NCI-H82 treated with DMSO at 0.1 percent for 48 hours (cell line): ENCODE measurements around the gene PEAK1.
"Not testable (repeated sequence)": the region's sequence is repeated elsewhere in the genome, so short reads cannot be mapped to it uniquely, and the experiment has no call there.

Source experiments
- DNase-seq: peaks from one replicate; lab custom pipeline; 2025; ENCODE audit not compliant: unreplicated experiment; lab: John Stamatoyannopoulos, UW

PEAK1 gene

DNA sequence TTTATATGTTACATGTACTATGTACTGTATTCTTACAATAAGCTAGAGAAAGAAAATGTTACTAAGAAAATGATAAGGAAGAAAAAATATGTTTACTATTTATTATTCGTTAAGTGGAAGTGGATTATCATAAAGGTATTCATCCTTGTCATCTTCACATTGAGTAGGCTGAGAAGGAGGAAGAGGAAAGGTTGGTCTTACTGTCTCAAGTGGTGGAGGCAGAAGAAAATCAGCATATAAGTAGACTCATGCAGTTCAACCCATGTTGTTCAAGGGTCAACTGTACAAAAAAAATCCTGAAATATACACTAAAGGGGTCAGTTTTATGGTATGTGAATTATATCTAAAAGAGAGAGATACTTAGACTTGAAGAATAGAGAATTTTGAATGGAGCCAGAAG, 6.5 kb upstream of the PEAK1 start:
- no peak for DNase-seq

DNA sequence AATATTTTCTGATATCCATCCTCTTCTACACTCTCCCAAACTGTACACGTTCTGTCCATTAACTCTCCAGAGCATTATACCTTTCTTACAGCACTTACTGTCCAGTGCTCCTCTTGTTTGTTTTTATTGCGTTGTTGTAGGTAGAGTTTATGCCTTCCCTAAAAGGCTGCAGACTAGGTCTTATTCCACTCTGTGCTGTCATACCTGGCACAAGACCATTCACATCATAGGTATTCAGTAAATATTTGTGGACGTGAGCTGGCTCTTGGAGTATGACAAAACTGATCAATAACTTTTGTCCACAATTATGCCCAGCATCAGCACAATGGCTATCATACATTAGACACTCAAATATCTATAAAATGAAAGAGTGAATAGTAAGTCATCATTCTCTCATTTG, 5.2 kb upstream of the PEAK1 start:
- DNase-seq = no peak

DNA sequence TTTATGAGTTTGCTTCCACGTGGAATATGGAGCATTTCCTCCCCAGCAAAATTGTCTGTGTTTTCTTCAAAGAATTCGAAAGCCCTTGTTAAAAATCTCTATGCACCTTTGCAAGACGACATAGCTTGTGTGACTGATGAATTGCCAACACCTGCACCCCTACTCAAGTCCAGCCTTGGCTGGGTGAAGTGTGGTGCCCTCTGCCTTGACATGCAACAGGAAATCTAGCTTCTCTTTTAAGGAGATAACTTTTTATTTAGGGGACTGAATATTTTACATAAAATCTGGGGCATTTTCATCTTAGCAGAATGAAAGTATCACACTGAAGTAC, 1.4 kb upstream of the PEAK1 start:
- no peak for DNase-seq

DNA sequence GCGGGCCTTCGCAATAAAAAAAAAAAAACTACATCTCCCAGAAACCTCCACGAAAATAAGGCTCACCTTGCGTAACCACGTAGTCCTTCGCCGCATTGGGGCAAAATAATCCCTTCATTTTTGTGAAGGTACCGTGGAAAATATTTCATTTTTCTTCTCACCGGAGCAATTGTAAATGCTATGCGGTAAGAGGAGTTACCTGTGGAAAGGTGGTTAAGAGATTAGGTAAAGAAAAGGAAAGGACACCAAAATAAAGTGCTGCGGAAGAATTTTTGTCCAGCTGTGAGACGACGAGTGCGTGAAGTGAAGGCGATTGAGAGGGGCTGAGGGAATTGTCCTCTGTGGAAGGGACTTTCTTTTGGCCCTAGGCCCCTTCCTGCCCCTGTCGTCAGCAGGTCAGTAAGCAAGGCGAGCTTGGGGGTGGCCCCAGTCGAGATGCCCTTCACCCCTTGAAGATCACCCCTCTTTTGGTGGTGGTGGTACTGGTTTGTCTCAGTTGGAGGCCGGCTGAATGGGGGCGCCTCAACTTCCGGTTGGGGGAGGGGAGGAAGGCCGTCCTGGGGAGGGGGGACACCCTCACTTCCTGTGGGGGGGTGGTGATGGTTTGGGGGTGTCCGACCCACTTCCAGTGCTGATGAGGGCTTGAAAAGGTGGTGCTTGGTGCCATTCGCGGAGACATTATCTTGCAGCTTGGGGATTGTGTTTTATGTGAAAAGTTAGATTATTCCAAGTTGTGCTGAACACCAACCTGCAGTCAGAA, 886 bp upstream of the PEAK1 start, which contains the start of gene HMG20A:
HMG20A (plus strand) TSS at position 279 of the 760 bp plus-strand sequence. CDS start 37,520 bp downstream, outside the sequence.
- peak; percentile 87 for DNase-seq

DNA sequence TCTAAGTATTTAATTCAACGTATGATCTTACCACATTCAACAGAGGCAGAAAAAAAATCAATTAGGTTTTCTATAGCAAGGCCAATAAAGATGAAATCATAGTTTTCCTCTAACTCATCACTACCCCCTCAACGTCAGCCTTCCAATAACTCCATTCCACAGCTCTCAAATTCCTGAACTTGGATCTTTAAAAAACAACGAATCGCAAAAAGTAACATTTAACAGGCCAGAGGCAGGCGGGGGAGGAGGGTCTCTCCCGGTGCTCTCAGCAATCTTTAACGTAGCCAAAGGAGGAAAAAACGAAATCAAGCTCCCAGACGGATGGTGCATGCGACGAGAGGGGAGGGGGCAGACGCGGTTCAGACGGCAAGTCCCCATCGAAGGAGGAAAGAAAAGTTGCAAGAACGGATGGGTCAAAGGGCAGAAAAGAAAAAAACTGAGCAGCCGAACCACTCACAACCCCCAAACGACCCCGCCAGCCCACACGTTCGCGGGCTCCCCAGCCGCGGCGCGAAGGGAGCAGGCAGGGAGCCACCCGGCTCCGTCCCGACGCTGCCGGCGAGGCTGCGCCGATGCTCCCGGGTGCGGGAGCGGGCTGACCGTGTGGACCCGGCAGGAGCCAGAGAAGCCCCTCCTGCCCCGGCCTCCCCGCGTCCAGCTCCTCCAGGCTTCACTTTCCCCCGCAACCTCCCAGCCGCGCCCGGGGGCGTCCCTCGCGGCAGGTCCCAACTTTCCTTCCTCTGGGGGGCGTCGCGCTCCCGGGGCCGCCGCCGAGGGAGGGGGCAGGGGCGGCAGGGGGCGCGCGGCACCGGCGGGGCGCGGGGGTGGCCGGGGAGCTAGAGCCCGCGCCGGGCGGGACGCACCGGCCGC, 703 bp downstream of the PEAK1 start:
- DNase-seq = no peak

DNA sequence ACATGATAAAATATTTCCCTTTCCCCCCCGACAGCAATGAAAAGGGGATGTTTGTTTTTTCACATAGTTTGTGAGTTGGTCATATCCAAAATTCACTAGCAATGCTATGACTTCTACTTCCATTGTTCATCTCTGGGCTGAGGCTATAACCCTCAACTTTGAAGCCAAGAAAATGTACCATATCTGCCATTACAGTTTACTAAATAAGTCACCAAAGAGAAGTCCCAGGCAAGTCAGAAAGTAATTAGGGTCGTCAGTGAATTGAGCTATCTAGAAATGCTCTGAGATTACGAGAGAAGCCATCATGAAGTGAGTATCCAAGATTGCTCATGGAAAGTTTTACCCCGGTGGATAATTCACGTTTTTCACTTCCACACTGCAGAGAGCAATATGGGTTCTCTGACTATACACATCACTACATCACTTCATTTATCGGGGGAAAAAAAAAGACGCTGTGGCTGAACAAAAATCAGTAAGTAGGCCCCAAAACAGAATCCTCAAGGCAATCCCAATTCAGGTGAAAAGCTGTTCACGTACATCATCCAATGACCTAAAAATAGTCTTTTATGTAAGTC, 1.4 kb downstream of the PEAK1 start:
- DNase-seq = no peak

DNA sequence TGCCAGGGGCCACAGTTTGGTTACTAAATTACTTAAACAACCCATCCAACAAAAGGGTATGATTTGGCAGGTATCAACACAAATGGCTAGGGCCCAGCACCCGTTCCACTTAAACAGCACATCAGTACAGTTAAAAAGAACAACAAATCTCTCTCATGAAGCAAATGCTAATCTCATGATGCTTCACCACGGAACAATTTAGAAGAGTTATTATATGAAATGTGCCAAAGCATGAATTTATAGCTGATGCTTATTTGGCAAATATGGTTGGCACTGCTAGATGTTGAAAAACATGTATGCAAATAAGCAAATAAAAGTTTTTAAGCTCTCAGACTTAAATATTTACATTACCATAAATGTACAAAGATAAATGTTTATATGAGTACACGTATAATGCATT, 2.3 kb downstream of the PEAK1 start:
- DNase-seq = no peak

DNA sequence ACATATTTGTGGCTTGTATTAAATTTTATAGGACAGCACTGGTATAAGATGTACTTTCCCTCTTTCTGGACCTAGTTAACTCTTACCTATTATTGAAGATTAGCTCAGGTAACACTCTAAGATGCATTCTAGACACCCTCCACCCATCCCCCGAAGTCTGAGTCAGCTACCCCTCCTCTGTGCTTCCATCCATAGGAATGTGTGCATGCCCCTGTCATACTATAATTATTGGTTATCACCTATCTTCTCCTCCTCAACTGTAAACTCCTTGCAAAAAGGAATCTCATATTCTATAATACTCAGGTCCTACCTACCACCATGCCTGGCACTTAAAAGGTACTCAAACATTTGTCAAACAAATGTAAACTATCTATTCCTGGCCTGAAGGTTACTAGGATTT, 3.0 kb downstream of the PEAK1 start:
- no peak for DNase-seq

DNA sequence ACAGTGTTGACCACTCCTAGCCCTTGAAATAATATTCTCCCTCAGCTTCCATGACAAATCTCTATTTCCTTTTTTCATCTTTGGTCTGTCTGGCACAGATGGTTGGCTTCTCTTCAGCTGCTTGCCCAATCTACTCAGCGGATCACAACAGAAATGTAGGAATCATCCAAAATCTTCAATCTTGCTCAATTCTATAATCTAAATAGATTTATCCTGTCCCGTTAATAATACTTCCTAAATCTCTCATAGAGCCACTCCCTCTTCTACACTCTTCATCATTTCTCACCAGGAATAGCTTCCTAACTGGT, 3.8 kb downstream of the PEAK1 start:
- DNase-seq = no peak

DNA sequence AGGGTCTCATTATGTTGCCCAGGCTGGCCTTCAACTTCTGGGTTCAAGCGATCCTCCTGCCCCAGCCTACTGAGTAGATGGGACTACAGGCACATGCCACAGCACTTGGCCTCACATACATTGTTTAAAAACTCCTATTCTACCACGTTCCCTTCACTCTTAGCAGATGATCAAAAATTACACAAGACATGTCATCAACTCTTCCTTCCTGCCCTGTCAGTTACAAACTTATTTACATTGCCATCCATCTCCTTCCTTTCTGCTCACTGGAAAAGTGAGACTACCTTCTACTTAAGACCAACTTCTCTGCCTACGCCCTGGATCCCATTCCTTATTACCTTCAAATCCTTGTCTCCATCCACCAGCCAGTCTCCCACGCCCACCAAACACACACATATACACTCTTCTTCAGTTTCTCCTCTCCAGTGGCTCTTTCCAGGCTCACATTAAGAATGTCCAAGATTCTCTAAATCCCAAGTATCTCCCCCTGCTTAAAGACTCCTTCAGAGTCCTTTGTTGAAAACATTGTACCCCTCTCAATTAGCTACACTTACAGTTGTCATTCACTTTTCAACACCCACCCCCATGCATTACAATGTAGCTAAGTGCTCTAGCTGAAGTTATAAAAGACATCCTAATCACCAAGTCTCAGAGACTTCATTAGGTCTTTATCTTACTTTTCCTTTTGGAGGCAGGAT, 4.3 kb downstream of the PEAK1 start:
- no peak for DNase-seq

DNA sequence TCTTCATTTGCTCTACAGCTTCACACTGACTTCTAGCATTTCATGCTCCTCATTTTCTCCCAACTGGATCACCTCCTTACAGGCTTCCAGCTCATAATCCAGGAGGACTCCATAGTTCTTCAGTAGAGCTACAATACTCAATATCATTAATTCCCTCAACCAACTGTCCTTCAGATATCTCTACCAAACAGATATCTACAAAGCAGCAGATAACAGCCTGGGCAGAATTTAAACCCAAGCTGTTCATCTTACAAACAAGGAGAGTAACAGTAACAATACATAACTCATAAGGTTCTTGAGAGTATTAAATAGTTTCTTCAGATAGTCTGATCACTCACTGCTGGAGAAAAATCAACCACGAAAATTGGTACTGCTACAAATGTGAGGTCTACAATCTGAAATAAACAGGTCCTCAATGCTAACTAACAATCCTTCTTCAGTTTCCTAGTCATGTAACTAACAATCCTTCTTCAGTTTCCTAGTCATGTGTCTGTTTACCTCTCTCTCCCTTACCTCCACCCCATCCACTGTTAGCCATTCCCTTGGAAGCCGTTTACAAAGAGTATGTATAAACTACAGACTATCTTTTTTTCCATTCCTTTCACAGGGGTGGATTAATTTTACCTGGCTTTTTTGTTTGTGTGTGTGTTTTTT, 5.0 kb downstream of the PEAK1 start:
- no peak for DNase-seq

DNA sequence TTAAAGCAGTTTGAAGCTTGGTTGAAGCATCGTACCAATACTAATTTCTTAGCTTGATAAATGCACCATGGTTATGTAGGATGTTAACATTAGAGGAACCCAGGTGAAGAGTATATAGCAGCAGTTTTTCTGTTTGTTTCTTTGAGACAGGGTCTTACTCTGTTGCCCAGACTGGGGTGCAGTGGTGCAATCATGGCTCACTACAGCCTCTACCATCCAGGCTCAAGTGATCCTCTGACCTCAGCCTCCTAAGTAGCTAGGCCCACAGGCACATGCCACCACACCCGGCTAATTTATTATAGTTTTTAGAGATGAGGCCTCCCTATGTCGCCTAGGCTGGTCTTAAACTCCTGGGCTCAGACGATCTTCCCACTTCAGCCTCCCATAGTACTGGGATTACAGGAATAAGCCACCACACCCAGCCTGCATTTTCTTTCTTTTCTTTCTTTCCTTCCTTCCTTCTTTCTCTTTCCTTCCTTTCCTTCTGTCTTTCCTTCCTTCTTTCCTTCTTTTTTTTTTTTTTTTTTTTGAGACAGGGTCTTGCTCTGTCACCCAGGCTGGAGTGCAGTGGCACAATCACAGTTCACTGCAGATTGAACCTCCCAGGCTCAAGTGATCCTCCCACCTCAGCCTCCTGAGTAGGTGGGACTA, 6.1 kb downstream of the PEAK1 start:
- DNase-seq = no peak

DNA sequence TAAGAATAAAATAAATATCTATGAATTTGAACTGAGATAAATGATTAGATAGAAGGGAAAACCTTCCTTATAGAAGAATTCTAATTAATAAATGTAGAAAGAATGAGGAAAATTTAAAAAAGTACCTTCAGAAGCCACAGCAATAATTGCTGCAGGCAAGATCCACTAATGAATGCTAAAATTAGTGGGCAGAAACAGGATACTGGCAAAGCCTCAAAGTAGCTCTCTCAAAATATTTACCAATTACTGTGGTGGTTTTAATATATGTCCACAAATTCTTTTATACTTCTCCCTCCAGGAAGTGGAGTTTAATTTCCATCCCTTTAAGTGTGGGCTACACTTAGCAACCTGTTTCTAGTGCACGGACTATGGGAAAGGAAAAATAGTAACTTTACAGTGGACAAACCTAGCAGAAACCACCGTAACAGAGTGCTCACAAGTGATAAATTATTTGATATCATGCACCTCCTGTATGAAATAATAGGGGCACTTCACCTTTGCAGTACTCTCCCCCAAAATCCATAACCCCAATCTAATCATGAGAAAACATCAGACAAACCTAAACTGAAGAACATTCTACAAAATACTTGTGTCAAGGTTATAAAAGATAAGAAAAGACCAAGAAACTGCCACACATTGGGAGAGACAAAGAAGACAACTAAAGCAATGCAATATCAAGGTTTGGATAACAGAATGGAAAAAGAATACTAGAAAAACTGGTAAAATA, 6.8 kb downstream of the PEAK1 start:
- no peak for DNase-seq

DNA sequence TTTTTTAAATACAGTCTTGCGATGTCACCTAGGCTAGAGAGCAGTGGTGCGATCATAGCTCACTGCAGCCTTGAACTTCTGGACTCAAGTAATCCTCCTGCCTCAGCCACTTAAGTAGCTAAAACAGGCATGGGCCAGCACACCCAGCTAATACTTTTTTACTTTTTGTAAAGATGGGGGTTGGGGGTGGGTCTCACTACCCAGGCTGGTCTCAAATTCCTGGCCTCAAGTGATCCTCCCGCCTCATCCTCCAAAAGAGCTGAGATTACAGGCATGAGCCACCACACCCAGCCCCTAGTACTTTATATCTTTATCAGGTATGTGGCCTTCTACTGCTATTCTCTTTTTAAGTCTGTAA, 8.3 kb downstream of the PEAK1 start:
- no peak for DNase-seq

DNA sequence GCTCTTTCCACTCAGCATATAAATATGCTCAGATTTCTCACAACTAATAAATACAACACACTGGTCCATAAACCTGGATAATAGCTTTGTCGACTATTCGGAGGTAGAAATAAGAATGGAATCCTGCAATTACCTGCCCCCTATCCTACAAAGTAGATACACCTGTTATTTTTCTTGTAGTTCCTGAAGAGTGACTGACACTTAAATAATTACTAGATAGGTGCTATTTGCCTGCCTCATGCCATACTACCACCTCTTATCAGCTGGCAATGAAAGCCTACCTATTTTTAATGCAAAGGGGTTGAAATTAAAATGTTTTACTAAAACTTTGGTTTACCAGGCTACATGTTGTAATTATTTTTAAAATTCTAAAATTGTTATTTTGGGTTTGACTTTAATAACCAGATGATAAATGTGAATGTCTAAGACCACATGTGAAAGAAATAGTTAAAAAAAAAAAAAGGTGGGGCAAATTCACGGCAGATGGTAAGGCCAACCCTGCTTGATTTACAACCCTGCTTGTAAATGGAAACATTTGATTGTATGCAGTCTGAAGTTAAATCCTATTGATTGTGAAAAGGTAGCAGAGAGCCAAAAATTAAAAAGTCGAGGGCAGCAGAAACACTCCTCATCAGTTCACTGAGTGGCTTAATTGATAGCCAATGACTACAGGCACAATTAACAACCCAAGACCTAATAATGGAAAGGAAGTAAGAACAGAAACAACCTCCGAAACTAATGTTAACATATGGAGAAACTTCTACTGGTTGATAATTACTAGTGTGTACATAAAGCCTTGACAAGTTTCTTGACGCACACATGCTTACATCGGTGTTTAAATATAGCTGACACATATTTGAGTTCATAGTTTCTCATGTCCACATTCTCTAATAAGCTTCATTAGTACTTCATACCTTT, 8.9 kb downstream of the PEAK1 start:
- peak; percentile 30 for DNase-seq

DNA sequence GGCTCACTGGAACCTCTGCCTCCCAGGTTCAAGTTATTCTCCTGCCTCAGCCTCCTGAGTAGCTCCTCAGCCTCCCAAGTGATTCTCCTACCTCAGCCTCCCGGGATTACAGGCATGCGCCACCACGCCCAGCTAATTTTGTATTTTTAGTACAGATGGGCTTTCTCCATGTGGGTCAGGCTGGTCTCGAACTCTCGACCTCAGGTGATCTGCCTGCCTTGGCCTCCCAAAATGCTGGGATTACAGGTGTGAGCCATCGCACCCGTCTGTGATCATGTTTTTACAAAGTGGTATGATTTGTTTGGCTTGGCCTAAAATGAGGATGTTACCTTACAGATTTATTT, 9.8 kb downstream of the PEAK1 start:
- DNase-seq = not testable (repeated sequence)

DNA sequence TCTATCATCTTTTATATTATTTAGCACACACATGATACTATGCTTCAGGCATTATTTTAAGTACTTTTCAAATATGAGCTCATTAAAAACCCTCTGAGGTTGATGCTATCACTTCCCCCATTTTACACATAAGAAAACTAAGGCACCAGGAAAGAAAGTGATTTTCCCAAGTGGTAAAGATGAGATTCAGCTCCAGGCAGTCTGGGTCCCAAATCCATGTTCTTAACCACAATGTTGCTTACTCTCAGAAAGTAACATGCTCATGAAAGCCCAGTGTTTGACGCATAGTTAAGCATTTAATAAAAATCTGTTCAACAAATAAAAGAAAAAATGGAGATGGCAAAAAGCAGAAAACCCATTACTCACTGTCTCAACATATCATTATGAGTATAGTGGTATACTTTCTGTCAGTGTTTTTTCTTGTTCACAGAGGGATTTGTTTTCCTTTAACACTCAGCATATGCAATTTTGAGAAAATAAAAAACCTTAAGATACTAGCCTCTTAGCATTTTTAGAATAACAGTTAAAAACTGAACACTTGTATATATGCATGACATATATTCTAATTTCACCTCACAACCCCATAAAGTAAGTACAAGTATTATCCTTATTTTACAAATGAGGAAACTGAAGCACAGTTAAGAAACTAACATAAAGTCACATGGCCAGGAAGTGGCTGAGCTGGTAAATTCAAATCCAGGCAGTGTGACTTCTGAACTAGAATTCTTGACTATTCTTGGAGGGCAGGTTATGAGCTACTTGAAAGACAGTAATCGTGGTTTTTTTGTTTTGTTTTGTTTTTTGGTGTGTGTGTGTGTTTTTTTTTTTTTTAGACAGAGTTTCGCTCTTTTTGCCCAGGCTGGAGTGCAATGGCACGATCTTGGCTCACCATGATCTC, 10.4 kb downstream of the PEAK1 start:
- DNase-seq = no peak

DNA sequence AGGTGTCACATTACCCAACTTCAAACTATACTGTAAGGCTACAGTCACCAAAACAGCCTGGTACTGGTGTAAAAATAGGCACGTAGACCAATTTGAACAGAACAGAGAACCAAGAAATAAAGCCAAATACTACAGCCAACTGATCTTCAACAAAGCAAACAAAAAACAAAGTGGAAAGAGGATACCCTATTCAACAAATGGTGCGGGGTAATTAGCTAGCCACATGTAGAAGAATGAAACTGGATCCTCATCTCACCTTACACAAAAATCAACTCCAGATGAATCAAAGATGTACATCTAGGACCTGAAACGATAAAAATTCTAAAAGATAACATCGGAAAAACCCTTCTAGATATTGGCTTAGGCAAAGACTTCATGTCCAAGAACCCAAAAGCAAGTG, 13.1 kb downstream of the PEAK1 start:
- no peak for DNase-seq
